ENCODE measurements around the gene KASH5.

DNA sequence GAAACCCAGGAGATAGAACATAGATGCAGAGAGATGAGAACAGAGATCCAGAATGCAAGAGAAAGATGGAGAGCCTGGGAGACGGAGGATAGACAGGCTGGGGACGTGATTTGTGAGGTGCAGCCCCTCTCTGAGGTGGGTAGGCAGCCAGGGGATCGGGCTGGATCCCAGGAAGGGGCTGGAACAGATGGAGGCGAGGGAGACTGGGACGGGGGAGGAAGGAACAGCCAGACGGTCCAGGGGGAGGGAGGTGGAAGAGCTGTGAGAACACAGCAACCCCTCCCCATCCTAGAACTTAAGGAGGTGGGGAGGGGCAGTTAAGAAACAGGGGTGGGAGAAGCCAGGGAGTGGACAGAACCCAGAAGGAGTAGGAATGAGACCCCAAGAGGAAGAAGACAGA is 50.2 kb downstream of the KASH5 start:
- TF ChIP-seq, protein P1, sequence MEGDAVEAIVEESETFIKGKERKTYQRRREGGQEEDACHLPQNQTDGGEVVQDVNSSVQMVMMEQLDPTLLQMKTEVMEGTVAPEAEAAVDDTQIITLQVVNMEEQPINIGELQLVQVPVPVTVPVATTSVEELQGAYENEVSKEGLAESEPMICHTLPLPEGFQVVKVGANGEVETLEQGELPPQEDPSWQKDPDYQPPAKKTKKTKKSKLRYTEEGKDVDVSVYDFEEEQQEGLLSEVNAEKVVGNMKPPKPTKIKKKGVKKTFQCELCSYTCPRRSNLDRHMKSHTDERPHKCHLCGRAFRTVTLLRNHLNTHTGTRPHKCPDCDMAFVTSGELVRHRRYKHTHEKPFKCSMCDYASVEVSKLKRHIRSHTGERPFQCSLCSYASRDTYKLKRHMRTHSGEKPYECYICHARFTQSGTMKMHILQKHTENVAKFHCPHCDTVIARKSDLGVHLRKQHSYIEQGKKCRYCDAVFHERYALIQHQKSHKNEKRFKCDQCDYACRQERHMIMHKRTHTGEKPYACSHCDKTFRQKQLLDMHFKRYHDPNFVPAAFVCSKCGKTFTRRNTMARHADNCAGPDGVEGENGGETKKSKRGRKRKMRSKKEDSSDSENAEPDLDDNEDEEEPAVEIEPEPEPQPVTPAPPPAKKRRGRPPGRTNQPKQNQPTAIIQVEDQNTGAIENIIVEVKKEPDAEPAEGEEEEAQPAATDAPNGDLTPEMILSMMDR (IDR thresholded peaks at IDR 0.05; ENCODE audit: low read depth, low read length), result no peak
- TF ChIP-seq EZH2phosphoT487 (IDR thresholded peaks at IDR 0.05; ENCODE audit: low read depth), result no peak
